GM20000 (cell line): ENCODE data around the gene WWC2.

Experiments
- DNase-seq: peaks from one replicate; pipeline ENCODE4 v3.0.0; 2012; ENCODE audit warnings: low spot score
- TF ChIP-seq, protein P1 (sequence below): IDR thresholded peaks from 2 replicates; pipeline ENCODE4 v1.5.1; 2012; ENCODE audit warnings: mild to moderate bottlenecking, control low read depth; ENCODE audit errors: extremely low read depth, missing control alignments

Gene WWC2

DNA sequence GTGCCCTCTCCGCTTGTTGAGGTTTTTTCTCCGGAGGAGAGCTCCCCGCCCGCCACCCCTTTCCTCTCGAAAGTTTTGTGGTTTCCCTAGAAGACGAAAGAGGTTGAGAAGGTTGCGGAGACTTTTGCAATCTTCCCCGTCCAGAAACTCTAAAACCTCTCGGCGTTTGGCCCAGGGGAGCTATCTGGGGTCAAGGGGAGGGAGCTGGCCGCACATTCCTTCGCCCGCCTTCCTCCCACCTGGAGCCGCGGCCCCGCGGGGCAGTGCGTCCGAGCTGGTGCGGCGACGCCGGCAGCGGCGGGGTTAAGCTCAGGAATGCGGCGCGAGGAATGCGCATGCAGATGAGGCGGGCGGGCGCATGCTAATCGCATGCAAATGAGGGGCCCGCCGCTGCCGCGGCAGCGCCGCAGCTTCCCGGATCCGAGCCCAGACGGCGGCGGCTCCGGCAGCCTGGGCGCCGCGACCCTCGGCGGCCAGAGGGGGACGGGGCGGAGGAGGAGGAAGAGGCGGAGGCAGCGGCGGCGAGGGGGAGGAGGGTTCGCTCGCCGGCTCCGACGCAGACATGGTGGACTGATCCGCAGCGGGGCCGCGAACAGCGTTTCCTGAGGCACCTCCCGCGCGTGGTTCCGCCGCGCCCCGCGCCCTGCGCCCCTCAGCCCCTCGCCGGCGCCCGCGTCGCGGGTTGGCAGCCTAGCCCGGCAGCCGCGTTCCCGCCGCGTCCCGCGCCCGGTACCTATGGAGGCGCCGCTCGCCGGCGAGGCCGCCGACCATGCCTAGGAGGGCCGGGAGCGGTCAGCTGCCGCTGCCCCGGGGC, at the start of gene WWC2:
TSS of gene WWC2 (plus strand) at position 535 of the 814 bp plus-strand sequence. CDS start at position 770, 235 bp downstream.
- DNase-seq: peak; percentile 74
- TF ChIP-seq, protein P1, sequence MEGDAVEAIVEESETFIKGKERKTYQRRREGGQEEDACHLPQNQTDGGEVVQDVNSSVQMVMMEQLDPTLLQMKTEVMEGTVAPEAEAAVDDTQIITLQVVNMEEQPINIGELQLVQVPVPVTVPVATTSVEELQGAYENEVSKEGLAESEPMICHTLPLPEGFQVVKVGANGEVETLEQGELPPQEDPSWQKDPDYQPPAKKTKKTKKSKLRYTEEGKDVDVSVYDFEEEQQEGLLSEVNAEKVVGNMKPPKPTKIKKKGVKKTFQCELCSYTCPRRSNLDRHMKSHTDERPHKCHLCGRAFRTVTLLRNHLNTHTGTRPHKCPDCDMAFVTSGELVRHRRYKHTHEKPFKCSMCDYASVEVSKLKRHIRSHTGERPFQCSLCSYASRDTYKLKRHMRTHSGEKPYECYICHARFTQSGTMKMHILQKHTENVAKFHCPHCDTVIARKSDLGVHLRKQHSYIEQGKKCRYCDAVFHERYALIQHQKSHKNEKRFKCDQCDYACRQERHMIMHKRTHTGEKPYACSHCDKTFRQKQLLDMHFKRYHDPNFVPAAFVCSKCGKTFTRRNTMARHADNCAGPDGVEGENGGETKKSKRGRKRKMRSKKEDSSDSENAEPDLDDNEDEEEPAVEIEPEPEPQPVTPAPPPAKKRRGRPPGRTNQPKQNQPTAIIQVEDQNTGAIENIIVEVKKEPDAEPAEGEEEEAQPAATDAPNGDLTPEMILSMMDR: no peak

DNA sequence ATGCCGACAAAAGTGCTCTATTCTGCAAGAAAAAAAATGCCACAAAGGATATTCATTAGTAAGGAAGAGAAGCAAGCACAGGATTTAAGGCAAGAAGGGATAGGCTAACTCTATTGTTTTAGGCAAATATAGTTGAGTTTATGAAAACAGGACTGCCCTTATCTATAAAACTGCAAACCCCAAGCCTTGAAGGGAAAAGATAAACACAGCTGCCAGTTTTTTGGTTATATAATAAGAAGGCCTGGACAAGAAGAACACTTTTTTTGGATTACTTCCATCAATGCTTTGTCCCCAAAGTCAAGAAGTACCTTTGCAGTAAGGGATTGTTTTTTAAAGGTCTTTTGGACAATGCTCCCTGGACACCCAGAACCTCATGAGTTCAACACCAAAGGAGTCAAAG, 45.4 kb upstream of the WWC2 start:
- no peak for DNase-seq
- TF ChIP-seq, protein P1: no peak

DNA sequence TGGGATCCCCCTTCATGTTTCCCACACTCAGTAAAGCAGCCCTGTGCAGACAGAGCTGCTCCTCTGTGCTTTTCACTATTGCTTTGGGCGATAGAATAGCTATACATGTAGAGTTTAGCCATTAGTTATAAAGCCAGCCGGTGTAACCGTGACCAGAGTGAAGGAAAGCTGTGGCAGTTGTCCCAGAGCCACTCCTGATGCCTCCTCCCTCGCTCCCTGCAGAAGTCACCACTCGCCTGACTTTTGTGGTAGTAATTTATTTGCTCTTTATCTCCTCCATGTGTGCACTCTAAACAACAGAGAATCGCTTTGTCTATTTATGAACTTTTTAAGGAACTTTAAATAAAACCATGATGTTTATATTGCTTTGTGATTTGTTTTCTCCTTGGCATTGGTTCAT, 41.8 kb upstream of the WWC2 start:
- TF ChIP-seq, protein P1: no peak
- no peak for DNase-seq

DNA sequence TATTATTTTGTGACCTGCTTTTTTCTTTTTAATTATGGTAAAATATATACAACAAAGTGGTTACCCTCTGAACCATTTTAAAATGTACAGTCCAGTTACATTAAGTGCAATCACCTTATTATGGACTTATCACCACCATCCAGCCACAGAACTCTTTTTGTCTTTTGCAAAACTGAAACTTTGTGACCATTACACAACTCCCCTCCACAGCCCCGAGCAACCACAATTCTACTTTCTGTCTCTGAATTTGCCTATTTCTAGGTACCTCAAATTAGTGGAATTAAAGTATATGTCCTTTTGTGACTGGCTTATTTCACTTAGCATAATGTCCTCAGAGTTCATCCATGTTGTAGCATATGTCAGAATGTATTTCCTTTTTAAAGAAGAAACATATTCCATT, 39.3 kb upstream of the WWC2 start:
- no peak for DNase-seq
- TF ChIP-seq, protein P1: no peak

DNA sequence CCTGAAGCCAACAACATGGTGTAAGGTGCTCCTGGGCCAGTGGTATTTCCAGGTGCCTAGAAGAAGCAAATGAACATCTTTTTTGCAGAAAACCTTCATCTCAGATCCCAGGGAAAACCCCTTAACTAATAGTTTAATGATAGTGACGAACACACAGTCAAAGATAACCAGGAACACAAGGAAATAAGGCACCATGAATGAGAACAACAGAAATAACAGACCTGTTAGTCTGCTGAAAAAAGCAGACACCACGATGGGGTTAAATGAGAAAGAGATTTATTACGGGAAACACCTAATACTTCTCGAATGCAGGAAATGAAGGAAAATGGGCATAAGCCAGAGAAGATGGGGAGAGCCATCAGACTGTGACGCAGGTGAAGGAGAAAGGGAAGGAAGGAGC, 30.6 kb upstream of the WWC2 start:
- TF ChIP-seq, protein P1: no peak

DNA sequence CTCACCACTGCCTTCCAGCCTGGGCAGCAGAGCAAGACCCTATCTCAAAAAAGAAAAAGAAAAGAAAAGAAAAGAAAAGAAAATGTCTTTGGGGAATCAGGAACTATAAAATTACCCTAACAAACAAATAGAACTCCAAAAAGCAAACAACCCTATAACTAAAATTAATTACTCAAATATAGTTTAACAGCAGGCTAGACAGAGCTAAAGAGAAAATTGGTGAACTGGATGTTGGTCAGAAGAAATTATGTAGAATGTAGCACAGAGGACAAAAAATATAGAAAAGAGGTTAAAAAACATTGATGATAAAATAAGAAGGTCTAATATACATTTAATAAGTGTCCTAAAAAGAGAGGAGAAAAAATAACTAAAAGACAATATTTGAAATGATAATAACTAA, 27.8 kb upstream of the WWC2 start:
- no peak for DNase-seq

More for the DNA sequence above, 30.6 kb upstream of the WWC2 start:
- DNase-seq: no peak

DNA sequence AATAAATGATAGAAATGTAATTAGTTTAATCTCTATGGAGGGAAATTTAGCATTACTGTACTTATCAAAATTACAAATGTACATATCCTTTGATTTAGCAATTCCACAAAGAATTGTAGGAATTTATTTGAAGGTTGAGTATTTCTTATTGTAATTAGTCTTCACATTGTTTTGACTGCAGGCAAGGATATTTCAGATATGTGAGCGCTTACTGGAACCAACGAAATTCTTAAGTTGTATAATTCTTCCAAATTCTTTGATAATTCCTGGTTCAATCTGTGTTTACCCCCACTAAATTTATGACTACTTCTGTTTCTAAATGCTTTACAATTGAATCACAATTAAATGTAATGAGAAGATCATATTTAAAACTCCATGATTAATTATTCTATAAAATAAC, 26.9 kb upstream of the WWC2 start:
- no peak for DNase-seq
- TF ChIP-seq, protein P1: no peak

More for the DNA sequence above, 27.8 kb upstream of the WWC2 start:
- TF ChIP-seq, protein P1: no peak
